ENCODE results near the gene ZAP70. TPM values are rescaled to one million over a fixed set of nuclear protein-coding genes. Genes with fewer than 3 reads are reported as not detected.
A peak's percentile ranks its signal among the peaks of the same experiment; 100 is the strongest.

ZAP70 gene
- total and polyA plus RNA-seq, 8 donors = 1.1 to 78.2 (median 4.1) TPM

DNA sequence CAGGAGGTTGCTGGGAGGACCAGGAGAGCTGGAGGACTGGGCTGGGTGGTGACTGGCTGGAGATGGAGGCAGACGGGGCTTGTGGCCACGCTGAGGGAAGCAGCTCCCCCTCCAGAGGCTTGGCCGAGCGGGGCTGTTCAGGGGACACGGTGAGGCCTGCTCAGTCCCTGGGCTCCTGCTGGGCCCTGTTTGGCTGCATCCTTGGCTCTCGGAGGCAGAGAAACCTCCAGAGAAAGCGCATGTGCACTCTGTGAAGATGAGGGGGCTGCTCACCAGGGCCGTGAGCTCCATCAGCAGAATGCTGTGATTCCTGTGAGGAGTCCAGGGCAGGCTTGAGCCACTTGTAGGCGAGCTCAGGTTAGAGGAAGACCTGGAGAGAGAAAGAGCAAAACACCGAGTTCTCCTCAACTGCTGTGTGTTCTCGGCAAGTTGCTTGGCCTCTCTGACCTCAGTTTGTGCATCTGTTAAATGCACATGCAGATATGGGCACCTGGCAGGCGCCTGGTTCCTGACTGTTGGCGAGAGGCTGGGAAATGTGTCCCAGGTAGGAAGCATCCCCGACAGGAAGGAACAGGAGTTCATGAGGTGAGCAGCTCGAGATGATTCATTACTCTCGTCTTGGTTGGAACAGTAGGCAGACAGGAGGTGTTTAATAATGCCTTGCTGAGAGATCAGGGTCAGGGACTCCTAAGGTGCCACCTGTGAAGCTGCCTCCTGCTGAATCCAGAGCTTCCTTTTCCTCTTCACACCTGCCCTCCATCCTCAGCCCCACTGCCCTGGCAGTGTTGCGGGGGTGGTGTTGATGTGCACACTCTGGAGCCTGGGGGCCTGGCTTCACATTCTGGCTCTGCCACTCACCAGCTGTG, 941 bp downstream of the ZAP70 start:
- no peaks in the 10 kb centered on the region for H3K9me3 ChIP-seq
- intact Hi-C loops (cut with DNase I; ENCODE audit: low total_unique reads) = no loop called here
- no peaks in the 10 kb centered on the region for H3K36me3 ChIP-seq
- H3K27ac ChIP-seq = peak overlapping the region; percentile 17 to 68 (median 25)
- peaks cover 0 to 10% (median 0%) of the 10 kb centered on the region in 3 donors for H3K27me3 ChIP-seq
- peak overlapping the region; percentile 11 to 29 (median 19) for H3K4me3 ChIP-seq
- TF ChIP-seq EP300 (IDR thresholded peaks at IDR 0.05) (no peak), POLR2AphosphoS5 (IDR thresholded peaks at IDR 0.05) (no peak), POLR2A (IDR thresholded peaks at IDR 0.05) (no peak)
- TF ChIP-seq, protein P1, sequence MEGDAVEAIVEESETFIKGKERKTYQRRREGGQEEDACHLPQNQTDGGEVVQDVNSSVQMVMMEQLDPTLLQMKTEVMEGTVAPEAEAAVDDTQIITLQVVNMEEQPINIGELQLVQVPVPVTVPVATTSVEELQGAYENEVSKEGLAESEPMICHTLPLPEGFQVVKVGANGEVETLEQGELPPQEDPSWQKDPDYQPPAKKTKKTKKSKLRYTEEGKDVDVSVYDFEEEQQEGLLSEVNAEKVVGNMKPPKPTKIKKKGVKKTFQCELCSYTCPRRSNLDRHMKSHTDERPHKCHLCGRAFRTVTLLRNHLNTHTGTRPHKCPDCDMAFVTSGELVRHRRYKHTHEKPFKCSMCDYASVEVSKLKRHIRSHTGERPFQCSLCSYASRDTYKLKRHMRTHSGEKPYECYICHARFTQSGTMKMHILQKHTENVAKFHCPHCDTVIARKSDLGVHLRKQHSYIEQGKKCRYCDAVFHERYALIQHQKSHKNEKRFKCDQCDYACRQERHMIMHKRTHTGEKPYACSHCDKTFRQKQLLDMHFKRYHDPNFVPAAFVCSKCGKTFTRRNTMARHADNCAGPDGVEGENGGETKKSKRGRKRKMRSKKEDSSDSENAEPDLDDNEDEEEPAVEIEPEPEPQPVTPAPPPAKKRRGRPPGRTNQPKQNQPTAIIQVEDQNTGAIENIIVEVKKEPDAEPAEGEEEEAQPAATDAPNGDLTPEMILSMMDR (IDR thresholded peaks at IDR 0.05) = no peak
- WGBS, 5 donors = 74 to 82% (median 80%) methylated on average over 13 to 17 of the region's 17 CpGs
- DNase-seq = no peak
- no peaks in the 10 kb centered on the region for H3K4me1 ChIP-seq

DNA sequence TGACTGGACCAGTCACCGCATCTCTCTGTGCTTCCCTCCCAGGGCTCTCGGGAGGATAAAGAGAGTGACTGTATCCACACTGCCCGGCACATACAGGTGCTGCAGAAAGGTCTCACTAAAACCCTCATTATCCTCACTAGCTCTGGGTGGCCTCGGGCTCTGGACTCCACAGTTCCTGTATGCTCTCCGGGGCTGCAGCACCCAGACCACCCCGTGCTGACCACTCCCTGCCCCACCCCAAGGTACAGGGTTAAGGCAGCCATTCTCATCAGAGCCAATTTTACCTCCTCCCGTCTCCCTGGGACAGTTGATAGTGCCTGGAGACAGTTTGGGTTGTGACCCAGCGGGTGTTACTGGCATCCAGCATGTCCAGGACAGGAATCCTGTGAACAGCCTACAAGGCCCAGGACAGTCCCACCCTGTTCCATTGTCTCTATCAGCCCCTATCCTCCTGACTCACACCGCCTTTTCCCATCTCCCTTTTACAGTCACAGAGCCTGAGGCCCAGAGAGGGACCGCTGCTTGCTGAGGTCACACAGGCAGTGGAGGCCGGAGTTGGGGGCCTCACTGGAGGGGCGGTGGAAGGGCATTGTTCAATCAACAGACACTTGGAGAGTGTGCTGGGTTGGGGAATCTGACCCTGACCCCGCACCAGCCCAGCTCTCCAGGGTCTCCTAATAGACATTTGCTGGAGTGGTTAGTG, 1.7 kb downstream of the ZAP70 start:
- WGBS, 5 donors = 72 to 87% (median 81%) methylated on average over 12 to 13 of the region's 13 CpGs
- no peak for DNase-seq
- peak overlapping the region in 1 of 4 donors; percentile 19 for H3K4me3 ChIP-seq
- peaks cover 0 to 10% (median 0%) of the 10 kb centered on the region in 3 donors for H3K27me3 ChIP-seq
- intact Hi-C loops (cut with DNase I; ENCODE audit: low total_unique reads) = no loop called here
- no peak for TF ChIP-seq POLR2A (IDR thresholded peaks at IDR 0.05)
- TF ChIP-seq POLR2AphosphoS5 (IDR thresholded peaks at IDR 0.05) = no peak
- TF ChIP-seq, protein P1 (IDR thresholded peaks at IDR 0.05) = no peak
- TF ChIP-seq EP300 (IDR thresholded peaks at IDR 0.05) = no peak
- H3K9me3 ChIP-seq = no peaks in the 10 kb centered on the region
- H3K4me1 ChIP-seq = no peaks in the 10 kb centered on the region
- H3K36me3 ChIP-seq = no peaks in the 10 kb centered on the region
- H3K27ac ChIP-seq = peak overlapping the region in 1 of 5 donors; percentile 4

DNA sequence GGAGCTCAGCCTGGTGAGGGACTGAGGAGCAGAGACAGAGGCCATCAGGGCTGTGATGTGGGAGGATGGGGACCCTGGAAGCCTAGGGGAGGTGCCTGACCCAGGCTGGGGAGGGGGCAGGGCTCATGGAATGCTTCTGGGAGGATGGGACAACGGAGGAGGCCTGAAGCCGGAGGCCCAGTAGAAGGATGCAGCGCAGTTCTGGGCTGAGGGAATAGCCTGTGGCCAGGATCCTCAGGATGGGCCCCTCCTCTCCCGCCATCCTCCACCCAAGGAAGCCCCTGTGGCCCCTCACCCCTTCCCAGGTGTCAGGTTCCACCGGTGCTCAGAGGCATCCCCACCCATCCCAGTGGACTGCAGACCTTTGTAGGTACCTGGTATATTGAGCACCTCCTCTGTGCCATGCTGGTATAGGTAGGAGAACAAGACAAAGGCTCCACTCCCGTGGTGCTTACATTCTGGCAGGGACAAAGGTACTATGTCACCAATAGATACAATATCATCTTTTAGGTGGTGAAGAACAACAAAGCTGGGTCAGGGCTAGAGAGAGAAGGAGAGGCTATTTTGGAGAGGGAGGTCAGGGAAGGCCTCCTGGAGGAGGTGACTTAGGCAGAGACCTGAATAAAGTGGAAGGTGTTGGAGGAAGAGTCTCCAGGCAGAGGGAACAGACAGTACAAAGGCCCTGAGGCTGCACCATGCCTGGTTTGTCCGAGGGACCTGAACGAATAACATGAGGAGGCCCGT, 2.7 kb downstream of the ZAP70 start:
- no peak overlapping the region for H3K4me3 ChIP-seq
- no peaks in the 10 kb centered on the region for H3K36me3 ChIP-seq
- peaks cover 0 to 7% (median 0%) of the 10 kb centered on the region in 3 donors for H3K27me3 ChIP-seq
- no peaks in the 10 kb centered on the region for H3K9me3 ChIP-seq
- DNase-seq = no peak
- H3K27ac ChIP-seq = no peak overlapping the region
- no peak for TF ChIP-seq POLR2AphosphoS5 (IDR thresholded peaks at IDR 0.05)
- TF ChIP-seq, protein P1 (IDR thresholded peaks at IDR 0.05) = no peak
- no peak for TF ChIP-seq POLR2A (IDR thresholded peaks at IDR 0.05)
- TF ChIP-seq EP300 (IDR thresholded peaks at IDR 0.05) = no peak
- intact Hi-C loops (cut with DNase I; ENCODE audit: low total_unique reads) = no loop called here
- 73 to 84% (median 79%) methylated on average over 9 of the region's 9 CpGs for WGBS, 5 donors
- H3K4me1 ChIP-seq = no peaks in the 10 kb centered on the region
